A549 (cell line): ENCODE results near the gene LMO1. TPM values are rescaled to one million over a fixed set of nuclear protein-coding genes. Genes with fewer than 3 reads are reported as not detected.

ENCODE experiments used
- ATAC-seq, 2 experiments: fragments of 200-7000 bp in 1 of 2; fragments of >200 bp in 1 of 2; cut with Nextera tagmentation in 1 of 2; cut with Tn5 transposase in 1 of 2; 3 replicates each; pipeline versions ENCODE4 v1.8.0 to v1.9.1; 2018 to 2020; ENCODE audit warnings: mild to moderate bottlenecking in 1 of 2, moderate library complexity in 1 of 2
- CTCF ChIA-PET: fragments of 300-600 bp; sonication (Branson Sonifier 250); formaldehyde crosslinking; extraction: SDS; loops from one replicate; lab custom pipeline; 2021; ENCODE audit warnings: antibody characterized with exemption, inconsistent platforms; lab: Yijun Ruan, JAX
- POLR2A ChIA-PET: fragments of 350-600 bp; formaldehyde crosslinking; extraction: SDS; loops from one replicate; lab custom pipeline; 2021; ENCODE audit warnings: antibody characterized with exemption, inconsistent platforms; lab: Yijun Ruan, JAX
- DNase-seq, 2 experiments: peaks; one replicate each; pipeline versions ENCODE4 v3.0.0 to v3.0.0-alpha.2; 2011 to 2016; ENCODE audit warnings: low read depth in 1 of 2, low spot score in 1 of 2
- FAIRE-seq: peaks from 2 replicates; lab custom pipeline; 2011; peaks lifted over from hg19 to GRCh38; lab: Jason Lieb, UNC
- H3K27ac ChIP-seq, 2 experiments: fragments of >200 bp; sonication (Bioruptor Twin); formaldehyde crosslinking; 3 replicates each; pipeline ENCODE4 v1.5.1; 2016 to 2017
- H3K4me1 ChIP-seq: fragments of >200 bp; sonication (Bioruptor Twin); formaldehyde crosslinking; 3 replicates; pipeline ENCODE4 v1.6.1; 2016
- H3K4me2 ChIP-seq: fragments of >200 bp; sonication (Bioruptor Twin); formaldehyde crosslinking; 3 replicates; pipeline ENCODE4 v1.6.1; 2016
- H3K4me3 ChIP-seq: fragments of >200 bp; sonication (Bioruptor Twin); formaldehyde crosslinking; 3 replicates; pipeline ENCODE4 v1.5.1; 2016
- H3K9me3 ChIP-seq: fragments of >200 bp; sonication (Bioruptor Twin); formaldehyde crosslinking; 3 replicates; pipeline ENCODE4 v1.6.1; 2016
- CEBPB ChIP-seq, 2 experiments: fragments of >200 bp in 1 of 2; sonication (Bioruptor Twin) in 1 of 2; formaldehyde crosslinking in 1 of 2; IDR thresholded peaks; 2 replicates each; pipeline ENCODE4 v1.6.1; 2012 to 2016
- CTCF ChIP-seq: fragments of >200 bp; sonication (Bioruptor Twin); formaldehyde crosslinking; IDR thresholded peaks from 3 replicates; pipeline ENCODE4 v1.5.1; 2016
- ELK1 ChIP-seq: fragments of 150-350 bp; IDR thresholded peaks from 2 replicates; pipeline ENCODE4 v1.6.1; 2014; ENCODE audit warnings: low read depth, mild to moderate bottlenecking, low read length
- FOSB ChIP-seq: fragments of 250-450 bp; sonication (Bioruptor Pico); IDR thresholded peaks from 2 replicates; pipeline ENCODE4 v1.5.0; 2020; ENCODE audit warnings: mild to moderate bottlenecking, moderate library complexity
- FOSL2 ChIP-seq, 2 experiments: fragments of 450-650 bp in 1 of 2; fragments of >200 bp in 1 of 2; sonication (Bioruptor Twin) in 1 of 2; formaldehyde crosslinking; IDR thresholded peaks; 2 replicates each; pipeline versions ENCODE4 v1.5.0 to v1.6.1; 2016 to 2020; ENCODE audit warnings: mild to moderate bottlenecking in 1 of 2, moderate library complexity in 1 of 2
- GATA3 ChIP-seq: IDR thresholded peaks from 2 replicates; pipeline ENCODE4 v1.6.1; 2012; ENCODE audit warnings: borderline replicate concordance
- HDAC2 ChIP-seq: fragments of 200-600 bp; sonication (generic); IDR thresholded peaks from 2 replicates; pipeline ENCODE4 v1.6.1; 2016
- HEYL ChIP-seq: fragments of 250-450 bp; sonication (Bioruptor Pico); IDR thresholded peaks from 2 replicates; pipeline ENCODE4 v1.8.0; 2021; ENCODE audit warnings: mild to moderate bottlenecking, moderate library complexity
- HMGXB4 ChIP-seq: fragments of 250-450 bp; sonication (Bioruptor Pico); IDR thresholded peaks from 2 replicates; pipeline ENCODE4 v1.5.0; 2021; ENCODE audit warnings: mild to moderate bottlenecking, moderate library complexity, borderline replicate concordance
- HOXA7 ChIP-seq: fragments of 250-450 bp; sonication (Bioruptor Pico); IDR thresholded peaks from 2 replicates; pipeline ENCODE4 v1.5.0; 2020; ENCODE audit warnings: mild to moderate bottlenecking, moderate library complexity
- HOXB5 ChIP-seq: fragments of 250-450 bp; sonication (Bioruptor Pico); IDR thresholded peaks from 2 replicates; pipeline ENCODE4 v1.5.0; 2020; ENCODE audit warnings: mild to moderate bottlenecking, moderate library complexity
- JUNB ChIP-seq: fragments of >200 bp; sonication (Bioruptor Twin); formaldehyde crosslinking; IDR thresholded peaks from 2 replicates; pipeline ENCODE4 v1.6.1; 2016
- KDM1A ChIP-seq: fragments of 200-600 bp; sonication (generic); IDR thresholded peaks from 2 replicates; pipeline ENCODE4 v1.6.1; 2016; ENCODE audit warnings: low read depth, mild to moderate bottlenecking
- KDM5A ChIP-seq: fragments of 200-600 bp; sonication (generic); IDR thresholded peaks from 2 replicates; pipeline ENCODE4 v1.6.1; 2016; ENCODE audit warnings: antibody characterized with exemption, mild to moderate bottlenecking
- MAFK ChIP-seq: fragments of 450-650 bp; IDR thresholded peaks from 2 replicates; pipeline ENCODE4 v1.6.1; 2014; ENCODE audit not compliant: partially characterized antibody
- NFE2L2 ChIP-seq: fragments of 150-350 bp; conservative IDR thresholded peaks from 2 replicates; pipeline ENCODE4 v1.6.1; 2014; ENCODE audit warnings: low read length
- PBX3 ChIP-seq: IDR thresholded peaks from 2 replicates; pipeline ENCODE4 v1.6.1; 2012
- POLR2A ChIP-seq: IDR thresholded peaks from 2 replicates; pipeline ENCODE4 v1.6.1; 2012; ENCODE audit warnings: mild to moderate bottlenecking, low read length
- POLR2AphosphoS2 ChIP-seq: conservative IDR thresholded peaks from 2 replicates; pipeline ENCODE4 v1.6.1; 2012; ENCODE audit warnings: low read length, improper control_type of control experiment, inconsistent platforms
- RAD21 ChIP-seq, 2 experiments: fragments of >200 bp in 1 of 2; sonication (Bioruptor Twin) in 1 of 2; formaldehyde crosslinking in 1 of 2; IDR thresholded peaks in 1 of 2; conservative IDR thresholded peaks in 1 of 2; 2 replicates in 1 of 2; 3 replicates in 1 of 2; pipeline ENCODE4 v1.6.1; 2012 to 2018; ENCODE audit warnings: inconsistent platforms in 1 of 2
- REST ChIP-seq: fragments of 200-600 bp; sonication (generic); IDR thresholded peaks from 2 replicates; pipeline ENCODE4 v1.6.1; 2016; ENCODE audit warnings: antibody characterized with exemption, mild to moderate bottlenecking, moderate library complexity
- SREBF2 ChIP-seq: fragments of 450-650 bp; IDR thresholded peaks from 2 replicates; pipeline ENCODE4 v1.6.1; 2014; ENCODE audit warnings: mild to moderate bottlenecking, moderate library complexity
- WGBS: methylation state at CpG from one replicate; pipeline ENCODE4 v1.1.6; 2017; ENCODE audit errors: missing lambda C conversion rate; 5-methylcytosine and 5-hydroxymethylcytosine counted together
- polyA plus RNA-seq, 4 experiments: library from polyadenylated mRNA; depleted of rRNA in 3 of 4; stranded (reverse); fragments of >200 nt; fragmentation: RNase III in 1 of 4; extraction: RNeasy Plus Mini Kit Qiagen cat#74134 plus additional on column Dnase treatment in 1 of 4; gene quantifications; 2 replicates in 3 of 4; 3 replicates in 1 of 4; pipeline ENCODE4 v1.2.3, GENCODE V29; 2011 to 2017

The LMO1 gene
- polyA plus RNA-seq, 2 of the 4 experiments (the other 2 are of a cell fraction): 0.18 to 2.7 TPM

- H3K27ac ChIP-seq: no peak overlapping the region
- 0 out of 3 replicates have a peak, but pooled peaks cover 5% of the 10 kb centered on the region for H3K9me3 ChIP-seq
- TF ChIP-seq RAD21 (conservative IDR thresholded peaks at IDR 0.05 in 1 of 2, IDR thresholded peaks at IDR 0.05 in 1 of 2) (no peak), MAFK (peak; percentile 77), HOXB5 (no peak), REST (no peak), PBX3 (no peak), HMGXB4 (CRISPR knock-in tag) (no peak), KDM5A (no peak)
- 33% methylated on average over 2 of the region's 2 CpGs for WGBS
- no peak overlapping the region for H3K4me2 ChIP-seq
- ATAC-seq: no peak
- FAIRE-seq: no peak
- ChIA-PET POLR2A (interaction anchor here (0.5 kb wide), 1 partner anchor 980 kb away, joined by 3 read pairs; no protein-coding TSS in a partner anchor), CTCF (interaction anchor here (0.8 to 1.9 kb wide), 2 partner anchors 8 to 681 kb away, joined by 3 to 7 read pairs; no protein-coding TSS in a partner anchor)
- no peak overlapping the region for H3K4me3 ChIP-seq
- no peak for DNase-seq
- H3K4me1 ChIP-seq: no peaks in the 10 kb centered on the region
These were observed 77.2 kb downstream of the LMO1 start for GRCh38 chr11:8186429-8186828.

GRCh38 chr11:8183111-8183510 is 80.6 kb downstream of the LMO1 start:
- H3K4me1 ChIP-seq: no peaks in the 10 kb centered on the region
- no peak for DNase-seq
- H3K27ac ChIP-seq: no peak overlapping the region
- ATAC-seq: no peak
- FAIRE-seq: no peak
- 0 out of 3 replicates have a peak, but pooled peaks cover 5% of the 10 kb centered on the region for H3K9me3 ChIP-seq
- no peak for TF ChIP-seq FOSB (CRISPR knock-in tag)
- no peak for TF ChIP-seq POLR2A
- no peak for TF ChIP-seq JUNB
- TF ChIP-seq HDAC2: no peak
- TF ChIP-seq RAD21 (conservative IDR thresholded peaks at IDR 0.05 in 1 of 2, IDR thresholded peaks at IDR 0.05 in 1 of 2): no peak
- TF ChIP-seq ELK1: no peak
- no peak for TF ChIP-seq HEYL (CRISPR knock-in tag)
- no peak for TF ChIP-seq FOSL2 (IDR thresholded peaks at IDR 0.05)
- TF ChIP-seq FOSL2 (CRISPR knock-in tag; IDR thresholded peaks at IDR 0.05): no peak
- no peak for TF ChIP-seq NFE2L2
- TF ChIP-seq KDM1A: no peak
- TF ChIP-seq SREBF2: no peak
- no peak for TF ChIP-seq CTCF
- TF ChIP-seq GATA3: no peak
- TF ChIP-seq HOXA7 (CRISPR knock-in tag): no peak
- TF ChIP-seq CEBPB (IDR thresholded peaks at IDR 0.05): no peak
- TF ChIP-seq POLR2AphosphoS2: no peak
- no peak overlapping the region for H3K4me3 ChIP-seq
- ChIA-PET CTCF (interaction anchor here (5.6 kb wide), 1 partner anchor 11 kb away, joined by 28 read pairs; no protein-coding TSS in a partner anchor), POLR2A (no interaction called here)
- WGBS: 12% methylated on average over 5 of the region's 5 CpGs
- H3K4me2 ChIP-seq: no peak overlapping the region
